NOMO-1 treated with DMSO at 0.1 percent for 48 hours (cell line): Measurements from ENCODE around the gene PIGL.
"Not testable (repeated sequence)": the region's sequence is repeated elsewhere in the genome, so short reads cannot be mapped to it uniquely, and the experiment has no call there.

Source experiments
- DNase-seq: peaks from one replicate; lab custom pipeline; 2025; ENCODE audit not compliant: unreplicated experiment; lab: John Stamatoyannopoulos, UW

PIGL gene

DNA sequence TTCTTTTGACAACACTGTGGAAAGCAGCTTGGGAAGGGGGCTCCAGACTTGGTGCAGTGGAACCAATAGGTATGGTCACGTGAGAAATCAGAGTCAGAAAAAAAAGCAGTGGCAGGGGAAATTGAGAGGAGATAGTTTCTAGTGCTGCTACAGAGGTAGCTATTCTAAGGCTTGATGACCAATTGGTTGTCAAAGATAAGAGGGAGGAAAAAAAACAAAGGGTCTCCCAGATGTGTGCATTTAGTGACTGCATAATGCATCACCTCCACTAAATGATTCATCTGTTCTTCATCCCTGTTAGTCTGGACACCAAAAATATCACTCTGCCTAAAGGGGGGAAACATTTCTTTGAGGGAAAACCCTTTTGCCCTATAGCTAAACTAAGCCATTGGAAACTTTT lies 56.5 kb downstream of the PIGL start:
- no peak for DNase-seq

DNA sequence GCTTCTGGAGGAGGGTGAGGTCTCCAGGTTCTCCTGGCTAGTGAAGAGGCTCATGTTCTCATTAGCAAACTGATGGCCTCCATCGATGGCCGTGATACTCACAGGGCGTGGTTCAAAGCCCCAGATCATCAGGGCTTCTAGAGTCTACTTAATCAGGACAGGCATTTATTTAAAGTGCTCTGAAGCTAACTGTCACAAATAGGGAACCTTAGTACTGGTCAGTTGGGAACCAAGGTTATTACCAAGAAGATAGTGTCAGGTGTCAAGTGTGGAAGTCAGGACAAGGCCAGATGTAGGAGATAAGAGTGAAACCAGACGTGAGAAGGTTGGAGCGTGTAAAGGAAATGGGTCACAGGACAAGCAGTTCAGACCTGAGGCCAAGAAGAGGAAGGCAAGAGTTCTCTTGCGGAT lies 56.9 kb downstream of the PIGL start:
- no peak for DNase-seq

DNA sequence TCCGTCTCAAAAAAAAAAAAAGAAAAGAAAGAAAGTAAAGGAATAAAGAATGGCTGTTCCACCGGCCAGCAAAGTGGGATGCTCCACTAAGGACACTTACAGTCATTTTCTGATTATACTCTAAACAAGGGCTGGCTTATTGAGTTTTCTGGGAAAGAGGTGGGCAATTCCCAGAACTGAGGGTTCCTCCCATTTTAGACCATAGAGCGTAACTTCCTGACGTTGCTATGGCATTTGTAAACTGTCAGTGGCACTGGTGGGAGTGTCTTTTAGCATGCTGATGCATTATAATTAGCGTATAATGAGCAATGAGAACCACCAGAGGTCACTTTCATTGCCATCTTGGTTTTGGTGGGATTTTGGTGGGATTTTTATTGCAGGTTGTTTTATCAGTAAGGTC lies 58.0 kb downstream of the PIGL start:
- no peak for DNase-seq

DNA sequence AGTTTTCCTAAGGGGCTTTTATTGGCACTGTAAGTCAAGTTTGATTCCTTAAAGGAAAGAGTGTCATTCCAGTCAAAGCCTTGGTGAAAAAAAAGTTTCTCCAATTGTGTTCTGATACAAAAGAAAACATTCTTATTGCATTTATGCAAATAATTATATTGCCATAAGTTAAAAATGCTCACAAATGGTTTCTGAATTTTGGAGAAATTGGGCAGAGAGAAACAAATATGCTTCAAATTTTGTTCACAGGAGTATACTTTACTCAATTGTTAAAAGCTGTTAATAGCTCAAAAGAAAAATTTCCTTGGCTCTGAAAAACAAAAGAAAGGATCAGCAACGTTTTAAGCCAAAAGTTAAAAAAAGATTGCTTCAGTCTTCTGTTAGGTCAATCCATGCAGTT lies 60.2 kb downstream of the PIGL start:
- DNase-seq = no peak

DNA sequence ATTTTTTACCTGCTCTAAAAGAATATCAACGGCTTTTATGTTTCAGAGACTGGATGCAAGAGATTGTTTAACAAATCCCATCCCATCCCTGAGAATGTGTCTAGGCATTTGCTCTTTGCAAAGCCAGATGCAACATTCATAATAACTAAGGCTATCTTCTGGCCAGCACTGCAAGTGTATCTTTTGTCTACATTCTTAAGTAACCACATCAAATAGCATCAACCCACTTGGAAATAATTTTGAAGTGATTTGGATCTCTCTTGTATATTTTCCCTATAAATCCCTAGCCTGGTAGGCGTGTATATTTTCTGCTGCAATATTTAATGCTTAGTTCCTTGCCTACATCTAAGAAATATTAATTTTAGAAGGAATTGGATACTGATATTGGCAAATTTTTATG lies 64.3 kb downstream of the PIGL start:
- DNase-seq = no peak

DNA sequence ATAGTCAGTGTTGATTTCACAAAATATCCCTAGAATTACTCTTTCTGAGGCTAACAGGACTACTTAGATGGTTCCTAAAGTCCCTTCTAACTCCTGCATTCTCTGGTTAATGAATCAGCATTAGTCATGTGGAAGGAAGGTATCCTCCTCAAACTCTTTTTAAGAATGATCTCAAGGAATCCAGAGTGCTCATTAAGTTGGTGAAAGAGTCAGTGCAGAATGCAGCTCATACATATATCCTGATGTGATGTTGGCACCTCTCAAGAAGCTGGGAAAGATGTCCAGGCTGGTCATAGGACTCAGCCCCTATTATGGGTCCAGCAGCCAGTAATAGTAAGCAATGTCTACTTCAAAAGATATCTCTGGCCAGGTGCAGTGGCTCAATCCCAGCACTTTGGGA lies 65.5 kb downstream of the PIGL start:
- no peak for DNase-seq

DNA sequence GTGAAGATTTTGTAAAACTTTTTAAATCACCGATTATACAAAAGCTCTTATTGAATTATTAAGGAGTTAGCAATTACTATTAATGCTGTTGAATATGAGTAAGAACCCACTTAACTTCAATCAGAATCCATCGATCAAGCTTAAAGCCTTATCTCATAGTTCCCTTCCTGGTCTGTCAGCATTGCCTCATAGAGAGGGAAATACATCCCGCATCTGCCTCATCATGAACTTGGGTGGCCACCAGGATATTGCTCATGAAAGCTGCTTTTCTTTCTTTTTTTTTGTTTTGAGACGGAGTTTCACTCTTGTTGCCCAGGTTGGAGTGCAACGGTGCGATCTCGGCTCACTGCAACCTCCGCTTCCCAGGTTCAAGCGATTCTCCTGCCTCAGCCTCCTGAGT lies 66.7 kb downstream of the PIGL start:
- DNase-seq = no peak

DNA sequence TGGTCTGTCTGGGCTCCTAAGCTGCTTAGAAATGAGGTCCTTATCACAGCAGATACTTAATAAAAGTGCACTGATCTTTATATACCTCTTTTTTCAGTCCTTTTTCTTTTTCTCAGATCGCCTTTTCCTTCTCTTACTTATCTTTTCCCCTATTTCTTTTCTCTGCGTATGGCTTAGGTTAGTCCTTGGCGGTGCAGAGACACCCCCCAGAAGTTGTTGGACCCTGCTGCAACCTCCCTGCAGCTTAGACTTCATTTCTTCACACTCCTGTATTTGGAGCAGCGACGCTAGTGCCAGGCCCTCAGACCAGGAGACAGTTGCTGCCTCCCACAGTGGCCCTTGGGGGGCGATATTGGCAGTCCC lies 68.6 kb downstream of the PIGL start:
- no peak for DNase-seq

DNA sequence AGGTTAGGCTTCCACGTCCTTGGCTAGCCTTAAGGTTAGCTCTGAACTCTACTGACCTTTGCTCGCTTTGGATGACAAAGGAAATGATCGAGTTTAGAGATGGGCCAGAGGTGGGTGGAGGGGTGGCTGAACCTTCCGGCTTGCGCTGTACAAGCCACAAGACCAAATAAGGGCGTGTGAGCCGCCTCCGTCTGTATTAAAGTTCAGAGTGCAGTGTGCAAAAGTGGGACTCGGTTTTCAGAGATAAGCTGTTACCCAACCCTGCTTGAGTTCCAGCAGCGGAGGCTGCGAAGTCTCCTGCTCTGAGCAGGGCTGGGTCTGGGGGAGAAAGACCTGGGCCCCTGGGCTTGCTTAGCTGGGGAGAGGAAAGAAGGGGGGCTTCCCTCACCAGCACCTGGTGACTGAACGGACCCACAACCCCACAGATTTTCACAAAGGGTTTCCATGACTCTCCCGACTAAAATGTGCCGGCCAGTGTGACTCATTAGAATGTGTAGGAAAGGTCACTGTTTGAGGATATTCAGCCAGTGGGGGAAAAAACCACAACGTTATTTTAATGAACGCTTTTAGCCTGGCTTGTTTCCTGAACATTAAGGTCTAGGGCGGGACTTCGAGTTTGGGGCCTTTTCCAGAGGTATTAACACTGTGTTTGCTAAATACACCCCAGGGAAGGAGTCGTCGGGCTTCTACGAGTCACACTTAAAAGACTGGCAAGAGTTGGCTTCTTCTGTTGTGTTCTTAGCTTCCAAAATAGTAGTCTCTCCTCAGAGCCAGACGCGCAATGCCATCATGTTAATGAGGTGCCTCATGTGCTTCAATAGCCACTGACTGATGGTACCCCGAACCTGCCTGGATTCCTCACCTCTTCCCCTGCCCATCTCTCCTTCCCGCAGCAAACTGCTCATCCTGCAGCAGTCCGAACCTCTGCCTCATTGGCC lies 69.3 kb downstream of the PIGL start:
- peak; percentile 99 for DNase-seq

DNA sequence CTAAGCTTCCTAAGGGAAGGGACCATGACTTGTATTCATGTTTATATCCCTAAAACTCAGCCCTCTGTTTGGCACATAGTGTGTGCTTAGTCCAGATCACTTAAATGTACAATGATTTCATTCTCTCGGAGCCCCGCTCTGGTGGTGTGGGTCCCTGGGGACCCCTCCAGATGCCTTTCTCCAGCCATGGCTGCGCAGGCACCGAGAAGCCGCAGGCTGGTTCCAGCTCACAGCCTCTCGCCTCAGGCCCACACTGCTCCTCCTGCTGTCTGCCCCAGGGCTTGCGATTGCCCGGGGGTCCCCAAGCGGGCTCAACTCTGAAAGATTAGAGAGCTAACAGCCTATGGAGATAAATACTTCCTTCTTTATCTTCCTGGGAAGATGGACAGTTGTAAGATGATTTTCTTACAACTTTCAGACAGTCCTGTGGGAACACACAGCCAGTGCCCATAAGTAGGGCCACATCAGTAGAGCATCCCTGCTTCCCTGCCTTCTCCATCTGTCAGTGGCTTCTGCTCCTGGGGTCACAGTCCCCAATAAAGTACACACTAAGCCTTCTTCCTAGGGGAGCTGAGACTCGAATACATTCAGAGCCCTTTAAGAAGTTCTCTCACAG lies 70.0 kb downstream of the PIGL start:
- no peak for DNase-seq

DNA sequence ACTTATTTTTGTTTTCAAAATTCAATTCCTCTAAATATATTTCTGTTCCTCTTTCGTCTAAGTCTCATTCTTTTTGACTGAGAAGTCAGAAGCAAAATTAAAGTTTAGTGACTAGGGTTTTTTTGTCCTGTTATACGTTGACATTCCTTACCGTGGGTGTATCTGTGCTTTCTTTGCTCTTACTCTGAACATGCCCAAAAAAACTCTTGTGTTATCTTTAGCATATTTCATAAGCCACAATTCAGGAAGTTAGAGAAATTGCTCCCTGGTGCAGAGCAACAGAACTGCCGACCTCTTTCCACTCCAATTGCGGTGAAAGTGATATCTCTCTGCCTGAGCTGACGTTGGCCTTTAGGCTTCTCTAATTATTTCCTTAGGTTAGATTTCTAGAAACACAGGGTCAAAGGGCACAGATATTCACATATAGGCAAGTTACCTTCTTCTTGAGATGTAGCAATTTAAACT lies 70.6 kb downstream of the PIGL start:
- peak; percentile 98 for DNase-seq

DNA sequence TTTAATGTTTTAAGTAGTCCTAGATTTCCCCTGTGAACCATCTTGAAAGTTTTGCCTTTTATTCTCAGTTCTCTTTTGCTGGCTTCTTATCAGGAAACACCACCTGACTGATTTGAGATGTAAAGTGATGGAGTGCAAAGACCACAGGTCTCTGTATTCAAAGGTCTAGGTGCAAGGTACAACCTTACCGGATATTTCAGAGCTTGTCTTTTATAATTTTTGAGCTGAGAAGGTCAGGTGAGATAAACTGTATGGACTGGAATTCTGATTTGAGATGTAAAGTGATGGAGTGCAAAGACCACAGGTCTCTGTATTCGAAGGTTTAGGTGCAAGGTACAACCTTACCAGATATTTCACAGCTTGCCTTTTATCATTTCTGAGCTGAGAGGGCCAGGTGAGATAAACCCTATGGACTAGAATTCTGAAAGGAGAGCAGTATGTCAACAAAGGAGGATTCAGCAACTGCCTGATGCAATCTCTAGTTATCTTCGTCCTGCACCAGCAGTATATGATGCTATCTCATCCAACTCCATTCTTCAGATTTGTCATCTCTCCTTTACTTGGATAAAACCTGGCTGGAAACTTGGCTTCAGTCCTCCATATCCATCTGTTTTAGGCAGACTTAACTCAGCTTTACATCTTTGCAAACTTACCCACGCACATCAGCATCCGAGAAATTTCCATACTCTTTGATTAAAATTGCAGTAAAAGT lies 72.0 kb downstream of the PIGL start:
- DNase-seq = no peak

DNA sequence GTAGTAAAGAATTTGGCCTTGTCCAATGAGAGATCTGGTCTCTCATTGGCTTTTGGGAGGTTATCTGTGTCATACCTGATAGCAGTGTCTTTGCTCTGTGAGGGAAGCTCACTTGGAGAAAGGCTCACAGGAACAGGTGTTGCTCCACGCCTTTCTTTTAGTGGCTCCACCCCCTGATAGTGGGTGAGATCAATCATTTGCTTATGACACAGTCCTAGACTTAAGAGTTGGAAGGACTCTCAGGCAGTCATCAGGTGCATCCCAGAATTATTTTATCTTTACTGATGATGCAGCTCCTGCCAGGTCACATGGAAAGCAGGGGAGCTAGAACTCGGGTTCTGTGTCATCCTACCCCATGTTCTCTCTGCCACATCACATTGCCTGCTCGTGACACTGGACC lies 76.9 kb downstream of the PIGL start:
- no peak for DNase-seq

DNA sequence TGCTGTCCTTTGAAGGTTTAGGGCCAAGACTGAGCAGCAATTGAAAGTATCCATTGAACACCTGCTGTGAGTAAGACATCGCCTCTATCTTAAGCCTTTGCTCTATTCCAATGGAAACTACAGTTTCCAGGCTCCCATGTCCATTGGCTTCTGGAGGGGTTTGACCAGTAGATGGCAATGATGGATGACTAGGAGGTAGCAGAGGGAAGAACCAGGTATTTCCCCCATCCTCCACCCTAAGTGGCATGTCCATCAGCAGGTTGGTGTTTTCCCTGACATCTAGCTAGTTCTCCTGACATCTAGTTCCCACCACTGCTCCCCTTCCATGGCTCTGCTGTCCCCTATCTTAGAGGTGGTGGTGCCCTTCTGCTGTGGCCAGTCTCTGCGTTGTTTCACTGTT lies 77.5 kb downstream of the PIGL start:
- no peak for DNase-seq

DNA sequence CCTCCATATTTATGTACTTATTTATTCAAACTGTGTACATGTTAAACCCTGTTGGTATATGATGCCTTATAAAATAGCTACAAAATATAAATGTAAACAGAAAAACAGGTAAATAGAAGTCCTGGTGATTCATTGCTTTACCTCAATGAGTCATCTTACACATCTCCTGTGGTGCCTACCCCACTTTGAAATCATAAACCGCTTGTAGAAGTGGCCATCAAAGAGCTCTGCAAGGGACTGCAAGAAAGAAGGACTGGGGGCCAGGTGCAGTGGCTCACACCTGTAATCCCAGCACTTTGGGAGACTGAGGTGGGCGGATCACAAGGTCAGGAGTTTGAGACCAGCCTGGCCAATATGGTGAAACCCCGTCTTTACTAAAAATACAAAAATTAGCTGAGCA lies 79.1 kb downstream of the PIGL start:
- DNase-seq = not testable (repeated sequence)

DNA sequence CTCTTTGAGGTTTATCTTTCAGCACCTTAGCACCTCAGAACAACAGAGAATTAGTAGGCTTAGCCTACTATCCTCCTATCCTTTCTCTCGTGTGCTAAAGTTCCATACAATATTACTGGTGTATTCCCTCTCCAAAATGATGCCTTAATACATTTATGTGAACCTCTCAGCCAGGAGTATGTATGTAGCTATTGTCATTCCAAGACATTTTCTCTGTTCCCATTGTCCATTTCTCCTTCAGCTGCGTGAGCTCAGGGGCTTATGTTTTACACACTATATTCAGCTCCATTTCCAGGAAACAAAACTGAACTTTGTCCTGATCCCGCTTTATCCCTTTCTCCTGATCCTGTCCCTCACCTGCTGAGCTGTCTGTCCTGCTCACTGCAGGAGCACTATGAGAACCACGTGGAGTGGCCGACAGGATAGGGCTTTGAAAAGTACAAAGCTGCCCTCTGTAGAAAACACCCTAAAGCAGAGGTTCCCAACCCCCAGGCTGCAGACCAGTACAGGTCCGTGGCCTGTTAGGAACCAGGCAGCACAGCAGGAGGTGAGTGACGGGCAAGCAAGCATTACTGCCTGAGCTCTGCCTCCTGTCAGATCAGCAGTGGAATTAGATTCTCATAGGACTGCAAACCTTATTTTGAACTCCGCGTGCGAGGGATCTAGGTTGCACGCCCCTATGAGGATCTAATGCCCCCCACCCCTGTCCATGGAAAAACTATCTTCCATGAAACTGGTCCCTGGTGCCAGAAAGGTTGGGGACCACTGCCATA lies 80.5 kb downstream of the PIGL start:
- DNase-seq = no peak

DNA sequence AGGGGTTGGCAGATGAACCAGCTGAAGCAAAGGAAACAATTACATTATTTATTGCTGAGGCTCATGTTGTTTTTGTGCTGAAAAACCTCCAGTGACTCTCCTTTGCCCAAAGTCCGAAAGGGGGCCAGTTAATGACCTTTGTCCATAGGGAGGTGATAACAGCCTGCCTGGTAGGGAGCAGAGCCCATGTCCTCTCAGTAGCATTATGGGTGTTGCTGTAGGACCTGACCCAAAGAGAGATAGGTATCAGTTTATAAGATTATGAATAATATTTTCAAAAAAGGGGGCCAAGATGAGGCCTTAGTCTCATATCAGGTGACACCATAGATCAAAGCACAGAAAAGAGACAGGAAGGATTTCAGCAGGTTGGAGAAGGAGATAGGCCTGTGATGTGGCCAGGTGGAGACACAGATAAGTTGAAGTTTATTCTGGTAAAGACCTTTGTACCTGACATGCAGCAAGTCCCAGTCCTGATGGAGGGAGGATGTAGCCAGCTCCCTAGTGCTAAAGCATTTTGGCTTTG lies 81.2 kb downstream of the PIGL start:
- no peak for DNase-seq

DNA sequence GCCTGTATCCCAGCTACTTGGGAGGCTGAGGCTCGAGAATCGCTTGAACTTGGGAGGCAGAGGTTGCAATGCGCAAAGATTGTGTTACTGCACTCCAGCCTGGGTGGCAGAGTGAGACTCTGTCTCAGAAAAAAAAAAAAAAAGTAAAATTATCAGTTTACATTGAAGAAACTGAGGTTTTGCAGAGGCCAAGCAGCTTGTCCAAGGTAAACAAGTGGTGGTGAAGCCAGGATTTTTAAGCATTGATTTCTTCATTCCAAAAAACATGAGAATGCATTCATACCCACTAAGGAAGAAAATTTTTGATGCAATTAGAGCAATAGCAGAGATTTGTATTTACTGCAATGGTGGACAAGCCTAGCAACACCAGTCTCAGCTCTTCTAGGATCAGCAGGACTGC lies 83.5 kb downstream of the PIGL start:
- no peak for DNase-seq

DNA sequence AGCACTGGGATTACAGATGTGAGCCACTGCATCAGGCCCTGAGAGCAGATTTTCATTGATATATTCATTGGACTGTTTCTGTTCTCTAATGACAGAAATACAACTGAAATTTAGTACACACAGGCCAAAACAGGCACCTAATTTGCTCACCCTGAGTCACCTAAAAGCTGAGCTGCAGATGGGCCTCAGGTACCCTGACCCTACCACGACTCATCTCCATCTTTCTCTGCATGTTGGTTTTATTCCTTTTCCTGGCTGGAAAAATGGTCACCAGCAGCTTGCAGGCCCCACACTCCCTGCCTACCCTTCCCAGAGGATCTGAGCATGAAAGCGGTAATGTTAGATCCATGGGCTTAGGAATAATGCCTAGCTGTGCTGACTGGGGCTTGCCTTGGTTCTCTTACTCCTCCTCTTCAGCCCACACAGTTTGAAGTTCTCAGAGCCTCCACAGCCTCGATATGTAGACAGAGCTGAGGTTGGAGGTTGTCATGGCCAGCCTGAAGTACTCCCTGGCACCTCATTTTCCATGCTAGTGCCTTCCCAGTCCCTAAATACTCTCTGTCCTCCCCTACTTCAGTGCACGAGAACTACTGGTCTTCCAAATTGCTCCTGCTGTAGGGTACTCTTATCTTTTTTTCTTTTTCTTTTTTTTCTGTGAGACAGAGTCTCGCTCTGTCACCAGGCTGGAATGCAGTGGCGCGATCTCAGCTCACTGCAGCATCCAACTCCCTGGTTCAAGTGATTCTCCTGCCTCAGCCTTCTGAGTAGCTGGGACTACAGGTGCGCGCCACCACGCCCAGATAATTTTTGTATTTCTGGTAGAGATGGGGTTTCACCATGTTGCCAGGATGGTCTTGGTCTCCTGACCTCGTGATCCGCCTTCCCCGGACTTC lies 85.2 kb downstream of the PIGL start:
- DNase-seq = no peak

DNA sequence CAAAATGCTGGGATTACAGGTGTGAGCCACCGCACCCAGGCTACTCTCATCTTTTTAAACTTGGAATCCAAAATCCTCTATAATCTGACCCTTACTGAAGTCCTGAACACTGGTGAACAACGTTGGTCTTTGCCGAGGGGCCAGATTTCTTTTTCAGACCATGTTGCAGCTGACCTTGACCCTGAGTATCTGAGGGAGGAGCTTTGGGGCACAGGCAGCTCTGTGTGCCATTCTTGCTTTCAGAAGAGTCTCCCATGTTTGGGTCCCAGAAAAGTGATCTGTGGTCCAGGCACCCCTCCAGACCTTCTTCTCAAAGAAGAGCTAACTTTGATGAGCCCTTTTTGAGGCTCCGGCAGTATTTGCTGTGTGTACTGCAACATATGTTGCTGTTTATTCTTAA lies 85.8 kb downstream of the PIGL start:
- DNase-seq = no peak
